Neural progenitor cell (in vitro differentiated cells): ENCODE data around the gene ACLY.

Source experiments
- EZH2 ChIP-seq: fragments of 200-600 bp; sonication (generic); IDR thresholded peaks from 2 replicates; pipeline ENCODE4 v1.6.1; 2017; ENCODE audit warnings: antibody characterized with exemption, mild to moderate bottlenecking, moderate library complexity
- EZH2phosphoT487 ChIP-seq: fragments of 200-600 bp; sonication (generic); IDR thresholded peaks from 2 replicates; pipeline ENCODE4 v1.6.1; 2017; ENCODE audit warnings: antibody characterized with exemption
- TF ChIP-seq, protein P1 (sequence below): fragments of 200-600 bp; sonication (generic); IDR thresholded peaks from 2 replicates; pipeline ENCODE4 v1.5.1; 2017; ENCODE audit warnings: antibody characterized with exemption, mild to moderate bottlenecking

DNA sequence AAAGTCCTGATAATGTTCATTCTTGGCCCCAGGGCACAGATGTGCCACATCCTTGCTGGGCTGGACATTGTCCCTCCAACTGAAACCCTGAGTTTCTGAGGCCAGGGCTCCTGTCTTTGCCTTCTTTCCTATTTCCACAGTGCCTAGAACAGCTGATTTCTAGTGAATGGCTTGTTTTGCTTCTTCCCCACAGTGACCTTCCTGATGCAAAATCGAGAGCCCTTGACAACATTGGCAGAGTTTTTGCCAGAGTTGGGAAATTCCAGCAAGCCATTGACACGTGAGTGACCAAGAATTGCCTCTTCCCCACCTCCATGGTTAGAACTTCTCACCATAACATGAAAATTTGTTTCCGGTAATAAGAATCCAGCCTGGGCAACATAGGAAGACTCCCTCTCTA is 26.2 kb upstream of the ACLY start:
- TF ChIP-seq, protein P1, sequence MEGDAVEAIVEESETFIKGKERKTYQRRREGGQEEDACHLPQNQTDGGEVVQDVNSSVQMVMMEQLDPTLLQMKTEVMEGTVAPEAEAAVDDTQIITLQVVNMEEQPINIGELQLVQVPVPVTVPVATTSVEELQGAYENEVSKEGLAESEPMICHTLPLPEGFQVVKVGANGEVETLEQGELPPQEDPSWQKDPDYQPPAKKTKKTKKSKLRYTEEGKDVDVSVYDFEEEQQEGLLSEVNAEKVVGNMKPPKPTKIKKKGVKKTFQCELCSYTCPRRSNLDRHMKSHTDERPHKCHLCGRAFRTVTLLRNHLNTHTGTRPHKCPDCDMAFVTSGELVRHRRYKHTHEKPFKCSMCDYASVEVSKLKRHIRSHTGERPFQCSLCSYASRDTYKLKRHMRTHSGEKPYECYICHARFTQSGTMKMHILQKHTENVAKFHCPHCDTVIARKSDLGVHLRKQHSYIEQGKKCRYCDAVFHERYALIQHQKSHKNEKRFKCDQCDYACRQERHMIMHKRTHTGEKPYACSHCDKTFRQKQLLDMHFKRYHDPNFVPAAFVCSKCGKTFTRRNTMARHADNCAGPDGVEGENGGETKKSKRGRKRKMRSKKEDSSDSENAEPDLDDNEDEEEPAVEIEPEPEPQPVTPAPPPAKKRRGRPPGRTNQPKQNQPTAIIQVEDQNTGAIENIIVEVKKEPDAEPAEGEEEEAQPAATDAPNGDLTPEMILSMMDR, result no peak
- TF ChIP-seq EZH2 (no peak), EZH2phosphoT487 (no peak)
